Stimulated activated effector memory CD8-positive, alpha-beta T cell treated with anti-CD3 and anti-CD28 coated beads, Interleukin-12 subunit alpha, Interleukin-12 subunit beta, amount 100 ng/mL, for 72 hours (primary cell): ENCODE measurements around the gene CDK14.

Source experiments
- ATAC-seq: fragments of 150-1000 bp; cut with Tn5 transposase; 2 replicates; pipeline ENCODE4 v1.10.0; 2021
- DNase-seq, 2 donors: peaks; one replicate each; pipeline ENCODE4 v3.0.0; 2021 to 2022; ENCODE audit warnings: low spot score in 2 of 2
- H3K27ac Mint-ChIP-seq: one replicate; pipeline ENCODE4 v1.8.0; 2022; ENCODE audit warnings: mild to moderate bottlenecking, mixed read lengths
- H3K36me3 Mint-ChIP-seq: one replicate; pipeline ENCODE4 v1.8.0; 2022; ENCODE audit warnings: mild to moderate bottlenecking, mixed read lengths
- H3K4me1 Mint-ChIP-seq: one replicate; pipeline ENCODE4 v1.8.0; 2022; ENCODE audit warnings: mixed read lengths
- H3K4me3 Mint-ChIP-seq: one replicate; pipeline ENCODE4 v1.8.0; 2022; ENCODE audit warnings: mild to moderate bottlenecking, mixed read lengths
- H3K9me3 Mint-ChIP-seq: one replicate; pipeline ENCODE4 v1.8.0; 2022; ENCODE audit warnings: mixed read lengths

The CDK14 gene

GRCh38 chr7:90705391-90706071, 109.4 kb downstream of the CDK14 start:
- no peak overlapping the region for H3K4me3 Mint-ChIP-seq
- H3K9me3 Mint-ChIP-seq = peaks cover 6% of the 10 kb centered on the region
- no peaks in the 10 kb centered on the region for H3K4me1 Mint-ChIP-seq
- DNase-seq = no peak
- no peak overlapping the region for H3K27ac Mint-ChIP-seq
- no peak for ATAC-seq
- no peaks in the 10 kb centered on the region for H3K36me3 Mint-ChIP-seq

GRCh38 chr7:90706072-90706716, 110.1 kb downstream of the CDK14 start:
- Mint-ChIP-seq H3K4me3 (no peak overlapping the region), H3K36me3 (no peaks in the 10 kb centered on the region), H3K9me3 (peaks cover 6% of the 10 kb centered on the region), H3K4me1 (no peaks in the 10 kb centered on the region), H3K27ac (no peak overlapping the region)
- ATAC-seq (no peak), DNase-seq (no peak)

GRCh38 chr7:90708841-90709317, 112.8 kb downstream of the CDK14 start:
- DNase-seq = no peak
- Mint-ChIP-seq H3K36me3 (no peaks in the 10 kb centered on the region), H3K27ac (no peak overlapping the region), H3K9me3 (peaks cover 2% of the 10 kb centered on the region), H3K4me1 (no peaks in the 10 kb centered on the region), H3K4me3 (no peak overlapping the region)
- ATAC-seq = no peak

GRCh38 chr7:90709501-90710465, 113.7 kb downstream of the CDK14 start:
- no peaks in the 10 kb centered on the region for H3K4me1 Mint-ChIP-seq
- peak; percentile 21 for ATAC-seq
- no peak for DNase-seq
- H3K9me3 Mint-ChIP-seq = peaks cover 2% of the 10 kb centered on the region
- H3K4me3 Mint-ChIP-seq = no peak overlapping the region
- no peak overlapping the region for H3K27ac Mint-ChIP-seq
- H3K36me3 Mint-ChIP-seq = no peaks in the 10 kb centered on the region

GRCh38 chr7:90710466-90710850, 114.3 kb downstream of the CDK14 start:
- H3K4me3 Mint-ChIP-seq = no peak overlapping the region
- no peaks in the 10 kb centered on the region for H3K36me3 Mint-ChIP-seq
- no peaks in the 10 kb centered on the region for H3K4me1 Mint-ChIP-seq
- peaks cover 5% of the 10 kb centered on the region for H3K9me3 Mint-ChIP-seq
- H3K27ac Mint-ChIP-seq = no peak overlapping the region
- no peak for DNase-seq
- ATAC-seq = no peak

GRCh38 chr7:90713628-90714027, 117.5 kb downstream of the CDK14 start:
- Mint-ChIP-seq H3K27ac (no peak overlapping the region), H3K9me3 (peaks cover 7% of the 10 kb centered on the region), H3K4me1 (no peaks in the 10 kb centered on the region), H3K36me3 (no peaks in the 10 kb centered on the region), H3K4me3 (no peak overlapping the region)
- DNase-seq (no peak), ATAC-seq (no peak)

GRCh38 chr7:90715067-90715466, 118.9 kb downstream of the CDK14 start:
- no peak overlapping the region for H3K4me3 Mint-ChIP-seq

GRCh38 chr7:90717296-90718060, 121.4 kb downstream of the CDK14 start:
- DNase-seq (no peak), ATAC-seq (no peak)
- H3K36me3 Mint-ChIP-seq = no peaks in the 10 kb centered on the region
- H3K4me3 Mint-ChIP-seq = no peak overlapping the region
- no peaks in the 10 kb centered on the region for H3K4me1 Mint-ChIP-seq
- H3K27ac Mint-ChIP-seq = no peak overlapping the region
- H3K9me3 Mint-ChIP-seq = peaks cover 6% of the 10 kb centered on the region

More at GRCh38 chr7:90715067-90715466, 118.9 kb downstream of the CDK14 start:
- Mint-ChIP-seq H3K27ac (no peak overlapping the region), H3K9me3 (peaks cover 6% of the 10 kb centered on the region), H3K4me1 (no peaks in the 10 kb centered on the region), H3K36me3 (no peaks in the 10 kb centered on the region)
- ATAC-seq (no peak), DNase-seq (no peak)

- no peak for ATAC-seq
- no peaks in the 10 kb centered on the region for H3K36me3 Mint-ChIP-seq
- DNase-seq = no peak
- no peak overlapping the region for H3K27ac Mint-ChIP-seq
- no peak overlapping the region for H3K4me3 Mint-ChIP-seq
- peaks cover 6% of the 10 kb centered on the region for H3K9me3 Mint-ChIP-seq
- H3K4me1 Mint-ChIP-seq = no peaks in the 10 kb centered on the region
Observed at GRCh38 chr7:90719155-90719554, 123.0 kb downstream of the CDK14 start.

GRCh38 chr7:90720984-90721760, 125.1 kb downstream of the CDK14 start:
- DNase-seq = no peak
- Mint-ChIP-seq H3K27ac (no peak overlapping the region), H3K4me1 (no peaks in the 10 kb centered on the region), H3K4me3 (no peak overlapping the region), H3K36me3 (no peaks in the 10 kb centered on the region), H3K9me3 (peaks cover 5% of the 10 kb centered on the region)
- ATAC-seq = no peak

GRCh38 chr7:90721869-90722431, 125.8 kb downstream of the CDK14 start:
- H3K4me3 Mint-ChIP-seq = no peak overlapping the region
- H3K27ac Mint-ChIP-seq = no peak overlapping the region
- H3K4me1 Mint-ChIP-seq = no peaks in the 10 kb centered on the region
- peaks cover 5% of the 10 kb centered on the region for H3K9me3 Mint-ChIP-seq
- ATAC-seq = no peak
- no peak for DNase-seq
- H3K36me3 Mint-ChIP-seq = no peaks in the 10 kb centered on the region

- H3K4me1 Mint-ChIP-seq = no peaks in the 10 kb centered on the region
- ATAC-seq (no peak), DNase-seq (no peak)
- no peaks in the 10 kb centered on the region for H3K36me3 Mint-ChIP-seq
- peaks cover 5% of the 10 kb centered on the region for H3K9me3 Mint-ChIP-seq
- no peak overlapping the region for H3K4me3 Mint-ChIP-seq
- H3K27ac Mint-ChIP-seq = no peak overlapping the region
Observed at GRCh38 chr7:90723233-90723632, 127.1 kb downstream of the CDK14 start.

GRCh38 chr7:90723866-90724265, 127.7 kb downstream of the CDK14 start:
- no peak overlapping the region for H3K4me3 Mint-ChIP-seq
- no peak for DNase-seq
- H3K36me3 Mint-ChIP-seq = no peaks in the 10 kb centered on the region
- peaks cover 6% of the 10 kb centered on the region for H3K9me3 Mint-ChIP-seq
- no peak for ATAC-seq
- H3K4me1 Mint-ChIP-seq = no peaks in the 10 kb centered on the region
- no peak overlapping the region for H3K27ac Mint-ChIP-seq

- DNase-seq = no peak
- Mint-ChIP-seq H3K4me3 (no peak overlapping the region), H3K9me3 (peaks cover 9% of the 10 kb centered on the region), H3K36me3 (no peaks in the 10 kb centered on the region), H3K27ac (no peak overlapping the region), H3K4me1 (no peaks in the 10 kb centered on the region)
- no peak for ATAC-seq
Observed at GRCh38 chr7:90726120-90726519, 130.0 kb downstream of the CDK14 start.
